HepG2 (cell line): ENCODE data around the gene VDAC1. TPM values are rescaled to one million over a fixed set of nuclear protein-coding genes. Genes with fewer than 3 reads are reported as not detected.
A peak's percentile ranks its signal among the peaks of the same experiment; 100 is the strongest.

Source experiments
- ESRRA ChIP-seq: sonication (generic); formaldehyde crosslinking; IDR thresholded peaks from 2 replicates; pipeline ENCODE4 v1.5.1; 2020; ENCODE audit warnings: mild to moderate bottlenecking, low read depth, missing genetic modification reagents
- GZF1 ChIP-seq: sonication (generic); formaldehyde crosslinking; IDR thresholded peaks from 2 replicates; pipeline ENCODE4 v1.5.1; 2020; ENCODE audit warnings: mild to moderate bottlenecking, missing genetic modification reagents
- HNRNPLL ChIP-seq: fragments of 200-400 bp; formaldehyde crosslinking; IDR thresholded peaks from 2 replicates; pipeline ENCODE4 v1.6.1; 2017; ENCODE audit warnings: mild to moderate bottlenecking, low read depth, low read length; ENCODE audit not compliant: poor library complexity, severe bottlenecking
- NFKBIZ ChIP-seq: IDR thresholded peaks from 2 replicates; pipeline ENCODE4 v1.6.1; 2018; ENCODE audit warnings: missing genetic modification reagents, missing compliant biosample characterization
- PTBP1 ChIP-seq: fragments of 200-400 bp; formaldehyde crosslinking; IDR thresholded peaks from 2 replicates; pipeline ENCODE4 v1.6.1; 2018; ENCODE audit warnings: low read length, low read depth; ENCODE audit not compliant: poor library complexity, severe bottlenecking
- SSRP1 ChIP-seq: IDR thresholded peaks from 2 replicates; pipeline ENCODE4 v1.6.1; 2016; ENCODE audit warnings: control low read depth
- TCF7 ChIP-seq: sonication (generic); IDR thresholded peaks from 2 replicates; pipeline ENCODE4 v1.6.1; 2016; ENCODE audit warnings: antibody characterized with exemption, low read depth
- ZNF318 ChIP-seq: sonication (generic); formaldehyde crosslinking; IDR thresholded peaks from 2 replicates; pipeline ENCODE4 v1.4.0; 2020; ENCODE audit warnings: mild to moderate bottlenecking, missing genetic modification reagents
- ZNF441 ChIP-seq: sonication (generic); formaldehyde crosslinking; IDR thresholded peaks from 2 replicates; pipeline ENCODE4 v1.7.0; 2021; ENCODE audit warnings: missing genetic modification reagents, borderline replicate concordance
- ZNF570 ChIP-seq: sonication (generic); formaldehyde crosslinking; IDR thresholded peaks from 2 replicates; pipeline ENCODE4 v1.4.0; 2020; ENCODE audit warnings: mild to moderate bottlenecking, missing genetic modification reagents, borderline replicate concordance
- polyA plus RNA-seq, 8 experiments: library from polyadenylated mRNA; depleted of rRNA in 3 of 8; stranded (reverse) in 7 of 8; unstranded in 1 of 8; fragments of >200 nt; fragmentation: Illumina TruSeq in 4 of 8; extraction: Trizol in 4 of 8; gene quantifications; 2 replicates each; pipeline versions ENCODE4 v1.2.1 to v1.2.3, GENCODE V29; 2011 to 2016; ENCODE audit warnings: low read depth in 4 of 8, missing spikeins in 1 of 8, mixed read lengths in 1 of 8; ENCODE audit not compliant: insufficient read depth in 1 of 8
- total RNA-seq, 5 experiments: library from RNA; depleted of rRNA; stranded (reverse); fragments of >200 nt; fragmentation: Illumina TruSeq; extraction: Trizol; gene quantifications; 2 replicates each; pipeline ENCODE4 v1.2.3, GENCODE V29; 2016; ENCODE audit warnings: low read depth in 1 of 5
- TF ChIP-seq, protein P1 (sequence below): IDR thresholded peaks from 2 replicates; pipeline ENCODE4 v1.4.0; 2020; ENCODE audit warnings: mild to moderate bottlenecking, missing genetic modification reagents
- TF ChIP-seq, protein P2 (sequence below): fragments of 450-650 bp; IDR thresholded peaks from 2 replicates; pipeline ENCODE4 v1.6.1; 2017; ENCODE audit warnings: mild to moderate bottlenecking

Gene VDAC1
- total and polyA plus RNA-seq, 2 of the 13 experiments (the other 11 are each of a cell fraction or from before 2014, with no cell fraction given), result 112 to 380 TPM

GRCh38 chr5:134005417-134006061 lies 764 bp upstream of the VDAC1 start (continued):
- TF ChIP-seq SSRP1 (CRISPR knock-in tag) (no peak), TCF7 (no peak), PTBP1 (no peak), NFKBIZ (CRISPR knock-in tag) (no peak), ESRRA (peak; percentile 17; the same call in 1 of the 2 replicates), GZF1 (CRISPR knock-in tag) (no peak), ZNF570 (CRISPR knock-in tag) (no peak), HNRNPLL (no peak), ZNF318 (CRISPR knock-in tag) (0 out of 2 replicates have a peak, but pooled peaks have one; percentile 45), ZNF441 (CRISPR knock-in tag) (no peak)
- TF ChIP-seq, protein P1, sequence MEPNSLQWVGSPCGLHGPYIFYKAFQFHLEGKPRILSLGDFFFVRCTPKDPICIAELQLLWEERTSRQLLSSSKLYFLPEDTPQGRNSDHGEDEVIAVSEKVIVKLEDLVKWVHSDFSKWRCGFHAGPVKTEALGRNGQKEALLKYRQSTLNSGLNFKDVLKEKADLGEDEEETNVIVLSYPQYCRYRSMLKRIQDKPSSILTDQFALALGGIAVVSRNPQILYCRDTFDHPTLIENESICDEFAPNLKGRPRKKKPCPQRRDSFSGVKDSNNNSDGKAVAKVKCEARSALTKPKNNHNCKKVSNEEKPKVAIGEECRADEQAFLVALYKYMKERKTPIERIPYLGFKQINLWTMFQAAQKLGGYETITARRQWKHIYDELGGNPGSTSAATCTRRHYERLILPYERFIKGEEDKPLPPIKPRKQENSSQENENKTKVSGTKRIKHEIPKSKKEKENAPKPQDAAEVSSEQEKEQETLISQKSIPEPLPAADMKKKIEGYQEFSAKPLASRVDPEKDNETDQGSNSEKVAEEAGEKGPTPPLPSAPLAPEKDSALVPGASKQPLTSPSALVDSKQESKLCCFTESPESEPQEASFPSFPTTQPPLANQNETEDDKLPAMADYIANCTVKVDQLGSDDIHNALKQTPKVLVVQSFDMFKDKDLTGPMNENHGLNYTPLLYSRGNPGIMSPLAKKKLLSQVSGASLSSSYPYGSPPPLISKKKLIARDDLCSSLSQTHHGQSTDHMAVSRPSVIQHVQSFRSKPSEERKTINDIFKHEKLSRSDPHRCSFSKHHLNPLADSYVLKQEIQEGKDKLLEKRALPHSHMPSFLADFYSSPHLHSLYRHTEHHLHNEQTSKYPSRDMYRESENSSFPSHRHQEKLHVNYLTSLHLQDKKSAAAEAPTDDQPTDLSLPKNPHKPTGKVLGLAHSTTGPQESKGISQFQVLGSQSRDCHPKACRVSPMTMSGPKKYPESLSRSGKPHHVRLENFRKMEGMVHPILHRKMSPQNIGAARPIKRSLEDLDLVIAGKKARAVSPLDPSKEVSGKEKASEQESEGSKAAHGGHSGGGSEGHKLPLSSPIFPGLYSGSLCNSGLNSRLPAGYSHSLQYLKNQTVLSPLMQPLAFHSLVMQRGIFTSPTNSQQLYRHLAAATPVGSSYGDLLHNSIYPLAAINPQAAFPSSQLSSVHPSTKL, result no peak
- TF ChIP-seq, protein P2, sequence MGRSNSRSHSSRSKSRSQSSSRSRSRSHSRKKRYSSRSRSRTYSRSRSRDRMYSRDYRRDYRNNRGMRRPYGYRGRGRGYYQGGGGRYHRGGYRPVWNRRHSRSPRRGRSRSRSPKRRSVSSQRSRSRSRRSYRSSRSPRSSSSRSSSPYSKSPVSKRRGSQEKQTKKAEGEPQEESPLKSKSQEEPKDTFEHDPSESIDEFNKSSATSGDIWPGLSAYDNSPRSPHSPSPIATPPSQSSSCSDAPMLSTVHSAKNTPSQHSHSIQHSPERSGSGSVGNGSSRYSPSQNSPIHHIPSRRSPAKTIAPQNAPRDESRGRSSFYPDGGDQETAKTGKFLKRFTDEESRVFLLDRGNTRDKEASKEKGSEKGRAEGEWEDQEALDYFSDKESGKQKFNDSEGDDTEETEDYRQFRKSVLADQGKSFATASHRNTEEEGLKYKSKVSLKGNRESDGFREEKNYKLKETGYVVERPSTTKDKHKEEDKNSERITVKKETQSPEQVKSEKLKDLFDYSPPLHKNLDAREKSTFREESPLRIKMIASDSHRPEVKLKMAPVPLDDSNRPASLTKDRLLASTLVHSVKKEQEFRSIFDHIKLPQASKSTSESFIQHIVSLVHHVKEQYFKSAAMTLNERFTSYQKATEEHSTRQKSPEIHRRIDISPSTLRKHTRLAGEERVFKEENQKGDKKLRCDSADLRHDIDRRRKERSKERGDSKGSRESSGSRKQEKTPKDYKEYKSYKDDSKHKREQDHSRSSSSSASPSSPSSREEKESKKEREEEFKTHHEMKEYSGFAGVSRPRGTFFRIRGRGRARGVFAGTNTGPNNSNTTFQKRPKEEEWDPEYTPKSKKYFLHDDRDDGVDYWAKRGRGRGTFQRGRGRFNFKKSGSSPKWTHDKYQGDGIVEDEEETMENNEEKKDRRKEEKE, result no peak
